ENCODE data around the gene CNDP1.
A peak's percentile ranks its signal among the peaks of the same experiment; 100 is the strongest.

CNDP1 gene

GRCh38 chr18:74595431-74595830 lies 61.1 kb downstream of the CNDP1 start:
- DNase-seq = peak; percentile 44

GRCh38 chr18:74597034-74597661 lies 62.8 kb downstream of the CNDP1 start:
- peak; percentile 65 for DNase-seq

DNA sequence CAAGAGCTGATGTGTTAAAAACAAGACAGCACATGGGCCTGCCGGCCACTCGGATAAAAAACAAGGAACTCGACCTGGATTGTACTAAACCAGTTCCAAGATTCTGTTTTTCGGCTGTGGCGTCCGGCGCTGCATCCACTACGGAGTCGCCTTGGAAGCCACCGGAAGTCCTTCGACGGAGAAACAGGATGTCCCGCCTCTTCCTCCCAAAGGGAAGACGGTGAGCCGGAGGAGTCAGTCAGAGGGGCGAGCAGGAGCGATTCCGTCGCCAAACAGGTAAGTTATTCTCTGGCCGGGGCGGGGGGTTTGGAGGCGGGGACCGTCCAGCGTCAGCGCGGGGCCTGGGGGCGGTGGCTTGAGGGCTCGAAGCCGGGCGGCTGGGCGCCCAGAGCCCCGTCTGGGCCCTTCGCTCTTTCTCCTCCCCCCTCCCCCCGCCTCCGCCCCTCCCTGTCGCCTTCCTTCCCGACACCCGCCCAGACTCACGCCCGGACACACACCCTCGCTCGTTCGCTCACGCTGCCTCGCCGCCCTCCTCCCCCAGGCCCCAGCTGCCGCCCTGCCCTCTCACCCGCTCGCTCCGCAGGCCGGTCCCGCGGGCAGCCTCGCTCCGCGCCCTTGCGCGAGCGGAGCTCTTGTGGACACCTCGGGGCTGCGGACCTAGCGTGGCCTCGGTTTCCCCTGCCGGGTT lies 63.5 kb downstream of the CNDP1 start, which contains the start of gene ZNF407:
TSS of gene ZNF407 (plus strand) at position 209 of the 688 bp plus-strand sequence. CDS start 33,150 bp downstream, outside the sequence.
- peak; percentile 92 for DNase-seq

DNA sequence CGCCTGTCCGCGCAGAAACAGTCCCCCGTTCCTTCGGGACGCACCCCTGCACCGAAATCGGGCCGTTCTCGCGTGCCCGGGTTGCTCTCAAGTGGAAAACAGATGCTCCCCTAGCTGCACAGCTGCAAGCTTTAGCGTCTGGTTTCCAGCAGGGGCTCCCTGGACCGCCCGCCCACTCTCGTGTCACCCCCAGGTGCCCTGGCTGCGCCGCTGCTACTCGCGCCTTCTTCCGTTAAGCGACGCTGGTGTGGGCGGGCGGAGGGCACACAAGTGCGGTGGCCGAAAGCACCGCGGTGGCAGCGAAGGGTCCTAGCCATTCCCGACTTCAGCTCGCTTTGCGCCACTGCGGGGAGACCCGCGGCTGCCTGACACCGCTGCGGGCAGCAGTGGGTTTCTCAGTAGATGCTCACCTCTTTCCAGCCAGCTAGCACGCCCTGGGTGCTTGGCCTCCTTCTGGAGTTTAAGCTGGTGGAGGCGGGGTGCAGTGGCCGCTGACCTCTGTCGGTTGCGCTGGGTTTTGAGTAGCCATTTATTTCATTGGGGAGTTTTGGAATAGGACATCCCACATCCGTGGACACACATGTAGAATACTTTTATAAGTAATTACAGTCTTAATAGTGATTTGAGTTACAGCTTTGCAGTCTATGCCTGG lies 64.2 kb downstream of the CNDP1 start:
- peak; percentile 68 for DNase-seq

- DNase-seq = no peak
These were observed 70.1 kb downstream of the CNDP1 start for GRCh38 chr18:74604361-74604760.

GRCh38 chr18:74604774-74605173 lies 70.5 kb downstream of the CNDP1 start:
- DNase-seq = no peak

GRCh38 chr18:74608681-74609080 lies 74.4 kb downstream of the CNDP1 start:
- no peak for DNase-seq

GRCh38 chr18:74609535-74609934 lies 75.2 kb downstream of the CNDP1 start:
- no peak for DNase-seq

GRCh38 chr18:74610051-74610615 lies 75.8 kb downstream of the CNDP1 start:
- no peak for DNase-seq

DNA sequence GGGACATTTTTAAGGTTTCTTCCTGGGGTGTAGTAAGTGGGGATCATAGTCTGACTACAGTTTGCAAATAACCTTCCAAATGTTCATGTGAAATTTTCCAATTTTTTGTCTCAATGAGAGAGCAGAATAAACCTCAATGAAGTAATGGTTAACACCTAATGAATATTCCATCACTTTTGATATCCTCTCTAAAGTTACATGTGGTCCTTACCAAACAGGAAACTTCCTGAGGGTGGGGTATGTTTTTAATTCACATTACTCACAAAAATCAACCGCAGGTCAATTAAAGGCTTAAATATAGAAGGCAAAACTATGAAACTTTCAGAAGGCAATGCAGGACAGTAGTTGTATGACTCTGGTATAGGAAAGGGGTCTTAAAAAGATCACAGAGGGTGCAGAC lies 76.6 kb downstream of the CNDP1 start:
- no peak for DNase-seq

GRCh38 chr18:74611765-74612164 lies 77.5 kb downstream of the CNDP1 start:
- no peak for DNase-seq

GRCh38 chr18:74613381-74613780 lies 79.1 kb downstream of the CNDP1 start:
- no peak for DNase-seq

GRCh38 chr18:74616494-74616893 lies 82.2 kb downstream of the CNDP1 start:
- DNase-seq = no peak

DNA sequence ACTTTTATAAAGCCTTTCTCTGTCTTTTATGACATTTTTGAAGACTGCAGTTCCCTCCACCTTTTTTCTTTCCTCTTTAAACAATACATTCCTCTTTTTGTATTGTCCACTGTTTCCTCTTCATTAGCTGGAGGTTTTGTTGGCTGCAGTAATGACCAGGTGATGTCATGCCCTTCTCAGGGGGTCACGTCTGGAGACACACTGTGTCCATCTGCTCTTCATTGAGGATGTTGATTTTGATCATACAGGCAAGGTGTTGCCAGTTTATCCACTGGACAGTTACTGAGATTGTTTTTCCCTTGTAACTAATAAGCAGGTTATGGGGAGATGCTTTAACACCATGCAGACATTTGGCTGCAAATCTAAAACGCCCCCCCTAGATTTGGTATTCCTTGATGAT lies 83.2 kb downstream of the CNDP1 start:
- no peak for DNase-seq

- DNase-seq = no peak
These were observed 87.8 kb downstream of the CNDP1 start for GRCh38 chr18:74622072-74622471.

- DNase-seq = no peak
These were observed 88.9 kb downstream of the CNDP1 start for GRCh38 chr18:74623047-74623816.

- DNase-seq = no peak
These were observed 90.2 kb downstream of the CNDP1 start for GRCh38 chr18:74624466-74624865.

GRCh38 chr18:74625157-74625556 lies 90.9 kb downstream of the CNDP1 start:
- DNase-seq = no peak

- no peak for DNase-seq
These were observed 92.0 kb downstream of the CNDP1 start for GRCh38 chr18:74626049-74626874.

GRCh38 chr18:74630804-74631203 lies 96.5 kb downstream of the CNDP1 start:
- DNase-seq = no peak

- DNase-seq = no peak
These were observed 96.9 kb downstream of the CNDP1 start for GRCh38 chr18:74631212-74631611.
